SK-N-MC (cell line): Measurements from ENCODE around the gene ELFN1.

Experiments
- EZH2 ChIP-seq: fragments of 200-600 bp; sonication (generic); IDR thresholded peaks from one replicate; pipeline ENCODE4 v1.6.1; 2017; ENCODE audit warnings: antibody characterized with exemption
- FOXP2 ChIP-seq: optimal IDR thresholded peaks from 2 replicates; pipeline ENCODE3; 2011; ENCODE audit warnings: mild to moderate bottlenecking, moderate library complexity; ENCODE audit not compliant: insufficient read depth; ENCODE audit errors: extremely low read length, control extremely low read depth
- POLR2AphosphoS5 ChIP-seq: IDR thresholded peaks from 2 replicates; pipeline ENCODE4 v1.6.1; 2012; ENCODE audit warnings: mild to moderate bottlenecking, low read depth, low read length, borderline replicate concordance

- no peak for TF ChIP-seq EZH2
- TF ChIP-seq POLR2AphosphoS5, result no peak
- TF ChIP-seq FOXP2, result no peak
These were observed 92.3 kb downstream of the ELFN1 start for GRCh38 chr7:1762238-1762945.
